Nephron (organoid): ENCODE measurements around the gene GOLPH3.

Experiments
- H3K27ac Mint-ChIP-seq, 3 experiments: 2 replicates each; pipeline ENCODE4 v1.8.0; 2020; ENCODE audit warnings: mixed read lengths in 3 of 3, mild to moderate bottlenecking in 2 of 3, moderate library complexity in 1 of 3
- H3K27me3 Mint-ChIP-seq: 2 replicates; pipeline ENCODE4 v1.8.0; 2021; ENCODE audit warnings: low read depth, mild to moderate bottlenecking, moderate library complexity, mixed read lengths
- H3K36me3 Mint-ChIP-seq: 2 replicates; pipeline ENCODE4 v1.8.0; 2020; ENCODE audit warnings: low read depth, mixed read lengths
- H3K4me1 Mint-ChIP-seq: 2 replicates; pipeline ENCODE4 v1.8.0; 2020; ENCODE audit warnings: mixed read lengths
- H3K4me3 Mint-ChIP-seq, 3 experiments: 2 replicates each; pipeline ENCODE4 v1.8.0; 2020; ENCODE audit warnings: mild to moderate bottlenecking in 3 of 3, mixed read lengths in 3 of 3, moderate library complexity in 2 of 3
- H3K9me3 Mint-ChIP-seq: 2 replicates; pipeline ENCODE4 v1.8.0; 2020; ENCODE audit warnings: mixed read lengths
- TF ChIP-seq, protein P1 (sequence below), 3 experiments: fragments of 200-600 bp; sonication (generic); IDR thresholded peaks; one replicate each; pipeline ENCODE4 v1.5.0; 2021; ENCODE audit warnings: antibody characterized with exemption in 3 of 3; ENCODE audit not compliant: unreplicated experiment in 3 of 3

The GOLPH3 gene

GRCh38 chr5:32115985-32116384 is 58.1 kb downstream of the GOLPH3 start:
- H3K9me3 Mint-ChIP-seq, result no peaks in the 10 kb centered on the region

DNA sequence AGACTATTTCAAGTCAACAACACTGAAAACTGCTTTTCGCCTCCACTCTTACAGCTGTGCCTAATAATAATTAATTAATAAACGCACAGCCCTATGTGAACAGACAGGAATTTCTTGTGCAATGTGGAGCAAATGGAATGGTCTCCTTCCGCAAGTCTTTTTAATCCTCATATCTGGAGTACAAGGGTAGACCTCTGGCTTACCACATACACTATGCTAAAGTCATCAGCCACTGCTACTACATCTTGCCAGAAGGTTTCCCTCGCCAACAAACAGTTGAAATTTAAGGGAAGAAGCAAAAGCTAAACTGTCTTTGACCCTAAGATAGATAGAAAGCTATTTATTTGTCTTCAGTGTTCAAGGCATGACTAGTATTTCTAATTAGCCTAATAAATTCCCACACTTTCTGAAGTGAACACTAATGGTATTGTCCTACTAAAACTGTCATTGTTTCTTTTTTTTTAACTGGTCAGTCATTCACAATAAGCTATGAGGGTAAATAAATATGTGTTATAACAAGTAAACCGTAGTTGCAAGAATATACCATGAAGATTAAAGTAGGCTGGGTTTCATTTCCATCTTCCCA is 63.9 kb downstream of the GOLPH3 start:
- H3K27me3 Mint-ChIP-seq, result no peaks in the 10 kb centered on the region
- H3K9me3 Mint-ChIP-seq, result no peaks in the 10 kb centered on the region
- TF ChIP-seq, protein P1, sequence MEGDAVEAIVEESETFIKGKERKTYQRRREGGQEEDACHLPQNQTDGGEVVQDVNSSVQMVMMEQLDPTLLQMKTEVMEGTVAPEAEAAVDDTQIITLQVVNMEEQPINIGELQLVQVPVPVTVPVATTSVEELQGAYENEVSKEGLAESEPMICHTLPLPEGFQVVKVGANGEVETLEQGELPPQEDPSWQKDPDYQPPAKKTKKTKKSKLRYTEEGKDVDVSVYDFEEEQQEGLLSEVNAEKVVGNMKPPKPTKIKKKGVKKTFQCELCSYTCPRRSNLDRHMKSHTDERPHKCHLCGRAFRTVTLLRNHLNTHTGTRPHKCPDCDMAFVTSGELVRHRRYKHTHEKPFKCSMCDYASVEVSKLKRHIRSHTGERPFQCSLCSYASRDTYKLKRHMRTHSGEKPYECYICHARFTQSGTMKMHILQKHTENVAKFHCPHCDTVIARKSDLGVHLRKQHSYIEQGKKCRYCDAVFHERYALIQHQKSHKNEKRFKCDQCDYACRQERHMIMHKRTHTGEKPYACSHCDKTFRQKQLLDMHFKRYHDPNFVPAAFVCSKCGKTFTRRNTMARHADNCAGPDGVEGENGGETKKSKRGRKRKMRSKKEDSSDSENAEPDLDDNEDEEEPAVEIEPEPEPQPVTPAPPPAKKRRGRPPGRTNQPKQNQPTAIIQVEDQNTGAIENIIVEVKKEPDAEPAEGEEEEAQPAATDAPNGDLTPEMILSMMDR (IDR thresholded peaks at IDR 0.05; ENCODE audit: unreplicated experiment in 3 of 3), result no peak
- no peaks in the 10 kb centered on the region for H3K4me1 Mint-ChIP-seq
- peaks cover 74% of the 10 kb centered on the region for H3K36me3 Mint-ChIP-seq
- H3K4me3 Mint-ChIP-seq, result no peak overlapping the region
- H3K27ac Mint-ChIP-seq, result no peak overlapping the region

More at GRCh38 chr5:32115985-32116384, 58.1 kb downstream of the GOLPH3 start:
- Mint-ChIP-seq H3K36me3 (peaks cover 59% of the 10 kb centered on the region), H3K27me3 (no peaks in the 10 kb centered on the region), H3K4me1 (no peaks in the 10 kb centered on the region), H3K27ac (peak overlapping the region in 1 of 3 experiments; percentile 7), H3K4me3 (no peak overlapping the region)
- TF ChIP-seq, protein P1 (IDR thresholded peaks at IDR 0.05; ENCODE audit: unreplicated experiment in 3 of 3), result no peak

- peaks cover 74% of the 10 kb centered on the region for H3K36me3 Mint-ChIP-seq
- no peak overlapping the region for H3K27ac Mint-ChIP-seq
- no peak overlapping the region for H3K4me3 Mint-ChIP-seq
- no peaks in the 10 kb centered on the region for H3K9me3 Mint-ChIP-seq
- H3K4me1 Mint-ChIP-seq, result no peaks in the 10 kb centered on the region
- TF ChIP-seq, protein P1 (IDR thresholded peaks at IDR 0.05; ENCODE audit: unreplicated experiment in 3 of 3), result no peak
- no peaks in the 10 kb centered on the region for H3K27me3 Mint-ChIP-seq
Observed at GRCh38 chr5:32109236-32109635, 64.9 kb downstream of the GOLPH3 start.

DNA sequence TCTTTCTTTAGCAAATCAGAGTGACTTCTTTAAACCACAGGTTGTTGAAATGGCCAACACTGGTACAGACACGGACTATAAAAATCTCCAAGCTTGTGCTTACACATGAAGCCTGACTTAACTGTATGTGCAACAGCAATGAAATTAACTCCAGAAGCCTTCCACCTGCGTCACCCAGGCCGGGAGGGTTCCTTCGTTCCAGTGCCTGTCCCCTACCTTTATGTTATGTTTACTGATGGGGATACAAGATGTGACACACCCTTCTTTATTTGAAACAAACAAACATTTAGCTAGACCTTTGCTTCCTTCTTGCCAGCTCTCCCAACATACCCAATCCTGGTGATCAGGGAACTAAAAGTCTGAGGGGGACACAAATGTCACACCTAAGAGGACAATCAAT is 66.0 kb downstream of the GOLPH3 start:
- no peaks in the 10 kb centered on the region for H3K4me1 Mint-ChIP-seq
- H3K4me3 Mint-ChIP-seq, result no peak overlapping the region

GRCh38 chr5:32107291-32107690 is 66.8 kb downstream of the GOLPH3 start:
- peaks cover 81% of the 10 kb centered on the region for H3K36me3 Mint-ChIP-seq
- no peaks in the 10 kb centered on the region for H3K27me3 Mint-ChIP-seq
- H3K4me1 Mint-ChIP-seq, result no peaks in the 10 kb centered on the region
- no peak overlapping the region for H3K27ac Mint-ChIP-seq
- H3K9me3 Mint-ChIP-seq, result no peaks in the 10 kb centered on the region
- TF ChIP-seq, protein P1 (IDR thresholded peaks at IDR 0.05; ENCODE audit: unreplicated experiment in 3 of 3), result no peak
- H3K4me3 Mint-ChIP-seq, result no peak overlapping the region

More for the DNA sequence above, 66.0 kb downstream of the GOLPH3 start:
- H3K27me3 Mint-ChIP-seq, result no peaks in the 10 kb centered on the region
- no peaks in the 10 kb centered on the region for H3K9me3 Mint-ChIP-seq
- H3K27ac Mint-ChIP-seq, result no peak overlapping the region
- peaks cover 78% of the 10 kb centered on the region for H3K36me3 Mint-ChIP-seq
- TF ChIP-seq, protein P1 (IDR thresholded peaks at IDR 0.05; ENCODE audit: unreplicated experiment in 3 of 3), result no peak

- Mint-ChIP-seq H3K4me3 (no peak overlapping the region), H3K36me3 (peaks cover 68% of the 10 kb centered on the region), H3K4me1 (peaks cover 19% of the 10 kb centered on the region), H3K9me3 (no peaks in the 10 kb centered on the region), H3K27me3 (no peaks in the 10 kb centered on the region), H3K27ac (no peak overlapping the region)
- TF ChIP-seq, protein P1 (IDR thresholded peaks at IDR 0.05; ENCODE audit: unreplicated experiment in 3 of 3), result no peak
Observed at GRCh38 chr5:32103521-32103920, 70.6 kb downstream of the GOLPH3 start.
